ACHN (cell line): ENCODE results near the gene CCDC90B.
"Not testable (repeated sequence)": the region's sequence is repeated elsewhere in the genome, so short reads cannot be mapped to it uniquely, and the experiment has no call there.

Experiments used
- DNase-seq: peaks from one replicate; pipeline ENCODE4 v3.0.0-alpha.2; 2015
- in situ Hi-C: cut with HindIII; loops from 2 replicates; pipeline ENCODE4 v1.10.0; 2017; ENCODE audit warnings: low sequenced_read_pairs, low pct_ligation_motif_present, low pct_unique_long_range_greater_than_20kb

CCDC90B gene

GRCh38 chr11:83294208-83294607 is 8.0 kb upstream of the CCDC90B start:
- in situ Hi-C loops: no loop called here
- no peak for DNase-seq

GRCh38 chr11:83293457-83293774 is 7.2 kb upstream of the CCDC90B start:
- no peak for DNase-seq
- in situ Hi-C loops: no loop called here

GRCh38 chr11:83292709-83293456 is 6.7 kb upstream of the CCDC90B start:
- DNase-seq: peak; percentile 62
- in situ Hi-C loops: no loop called here

- in situ Hi-C loops: no loop called here
- no peak for DNase-seq
Observed at GRCh38 chr11:83287631-83288030, 1.5 kb upstream of the CCDC90B start.

- in situ Hi-C loops: no loop called here
- DNase-seq: no peak
Observed at GRCh38 chr11:83285151-83285770, 906 bp downstream of the CCDC90B start.

- DNase-seq: no peak
- in situ Hi-C loops: no loop called here
Observed at GRCh38 chr11:83284501-83285150, 1.5 kb downstream of the CCDC90B start.

- in situ Hi-C loops: no loop called here
- no peak for DNase-seq
Observed at GRCh38 chr11:83282084-83282716, 4.0 kb downstream of the CCDC90B start.

GRCh38 chr11:83280256-83280655 is 5.9 kb downstream of the CCDC90B start:
- in situ Hi-C loops: no loop called here
- DNase-seq: no peak

- no peak for DNase-seq
- in situ Hi-C loops: no loop called here
Observed at GRCh38 chr11:83278351-83278750, 7.8 kb downstream of the CCDC90B start.

GRCh38 chr11:83275888-83276641 is 10.1 kb downstream of the CCDC90B start:
- in situ Hi-C loops: no loop called here
- no peak for DNase-seq

- DNase-seq: peak; percentile 41
- in situ Hi-C loops: no loop called here
Observed at GRCh38 chr11:83272627-83273026, 13.5 kb downstream of the CCDC90B start.

- DNase-seq, in situ Hi-C loops: not testable (repeated sequence)
Observed at GRCh38 chr11:83271734-83272133, 14.4 kb downstream of the CCDC90B start.

GRCh38 chr11:83269080-83269479 is 17.1 kb downstream of the CCDC90B start:
- DNase-seq, in situ Hi-C loops: not testable (repeated sequence)

- in situ Hi-C loops: no loop called here
Observed at GRCh38 chr11:83265331-83265730, 20.8 kb downstream of the CCDC90B start.

GRCh38 chr11:83259559-83259958 is 26.6 kb downstream of the CCDC90B start:
- no peak for DNase-seq
- in situ Hi-C loops: no loop called here

More at GRCh38 chr11:83265331-83265730, 20.8 kb downstream of the CCDC90B start:
- DNase-seq: no peak

GRCh38 chr11:83257761-83258168 is 28.4 kb downstream of the CCDC90B start:
- in situ Hi-C loops: no loop called here

GRCh38 chr11:83256602-83257340 is 29.4 kb downstream of the CCDC90B start:
- in situ Hi-C loops: no loop called here
- no peak for DNase-seq

More at GRCh38 chr11:83257761-83258168, 28.4 kb downstream of the CCDC90B start:
- peak; percentile 89 for DNase-seq

- no peak for DNase-seq
- in situ Hi-C loops: no loop called here
Observed at GRCh38 chr11:83255366-83255765, 30.8 kb downstream of the CCDC90B start.
